Liver (tissue), 3 donors: ENCODE results near the gene ARHGEF16.

Source experiments
- EGR1 ChIP-seq, 2 donors: IDR thresholded peaks; 2 replicates each; pipeline ENCODE4 v1.6.1; 2016 to 2018; ENCODE audit warnings: antibody characterized with exemption in 2 of 2, low read depth in 2 of 2
- GABPA ChIP-seq, 2 donors: IDR thresholded peaks in 1 of 2; conservative IDR thresholded peaks in 1 of 2; 2 replicates each; pipeline ENCODE4 v1.6.1; 2016; ENCODE audit warnings: antibody characterized with exemption in 2 of 2, mild to moderate bottlenecking in 1 of 2, moderate library complexity in 1 of 2
- JUND ChIP-seq, 2 donors: IDR thresholded peaks; 2 replicates each; pipeline ENCODE4 v1.6.1; 2016; ENCODE audit warnings: antibody characterized with exemption in 2 of 2
- RAD21 ChIP-seq, 2 donors: IDR thresholded peaks; 2 replicates each; pipeline ENCODE4 v1.6.1; 2016; ENCODE audit warnings: antibody characterized with exemption in 2 of 2, mild to moderate bottlenecking in 2 of 2
- RXRA ChIP-seq, 2 donors: IDR thresholded peaks; 2 replicates each; pipeline ENCODE4 v1.6.1; 2017 to 2018; ENCODE audit warnings: antibody characterized with exemption in 2 of 2, mild to moderate bottlenecking in 1 of 2
- SP1 ChIP-seq: IDR thresholded peaks from 2 replicates; pipeline ENCODE4 v1.6.1; 2018; ENCODE audit warnings: antibody characterized with exemption, mild to moderate bottlenecking
- TAF1 ChIP-seq: conservative IDR thresholded peaks from 2 replicates; pipeline ENCODE4 v1.6.1; 2016; ENCODE audit warnings: antibody characterized with exemption, mild to moderate bottlenecking
- YY1 ChIP-seq: IDR thresholded peaks from 2 replicates; pipeline ENCODE4 v1.6.1; 2016; ENCODE audit warnings: antibody characterized with exemption, mild to moderate bottlenecking
- TF ChIP-seq, protein P1 (sequence below): fragments of 150-350 bp; IDR thresholded peaks from 2 replicates; pipeline ENCODE4 v1.5.1; 2017; ENCODE audit warnings: improper control_type of control experiment, low read depth, low read length; ENCODE audit not compliant: missing input control
- TF ChIP-seq, protein P2 (sequence below): IDR thresholded peaks from 2 replicates; pipeline ENCODE4 v1.6.1; 2016; ENCODE audit warnings: antibody characterized with exemption, mild to moderate bottlenecking
- TF ChIP-seq, protein P3 (sequence below): IDR thresholded peaks from 2 replicates; pipeline ENCODE4 v1.6.1; 2016; ENCODE audit warnings: antibody characterized with exemption
- TF ChIP-seq, protein P4 (sequence below): IDR thresholded peaks from 2 replicates; pipeline ENCODE4 v1.6.1; 2016; ENCODE audit warnings: antibody characterized with exemption
- TF ChIP-seq, protein P5 (sequence below): IDR thresholded peaks from 2 replicates; pipeline ENCODE4 v1.6.1; 2016; ENCODE audit warnings: antibody characterized with exemption
- donor health status: healthy.
- donor health status: healthy.

DNA sequence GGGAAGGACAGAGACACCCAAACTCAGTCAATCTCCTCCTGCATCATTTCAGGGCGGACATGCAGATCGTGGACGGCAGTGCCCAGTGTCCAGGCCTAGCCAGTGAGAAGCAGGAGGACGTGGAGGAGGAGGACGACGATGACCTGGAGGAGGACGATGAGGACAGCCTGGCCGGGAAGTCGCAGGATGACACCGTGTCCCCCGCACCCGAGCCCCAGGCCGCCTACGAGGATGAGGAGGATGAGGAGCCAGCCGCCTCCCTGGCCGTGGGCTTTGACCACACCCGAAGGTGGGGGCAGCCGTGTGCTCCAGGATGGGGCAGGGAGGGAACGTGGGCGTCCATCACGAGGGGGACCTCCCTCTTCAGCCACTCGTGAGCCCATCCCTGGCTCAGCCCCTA lies 23.6 kb upstream of the ARHGEF16 start:
- TF ChIP-seq, protein P1, sequence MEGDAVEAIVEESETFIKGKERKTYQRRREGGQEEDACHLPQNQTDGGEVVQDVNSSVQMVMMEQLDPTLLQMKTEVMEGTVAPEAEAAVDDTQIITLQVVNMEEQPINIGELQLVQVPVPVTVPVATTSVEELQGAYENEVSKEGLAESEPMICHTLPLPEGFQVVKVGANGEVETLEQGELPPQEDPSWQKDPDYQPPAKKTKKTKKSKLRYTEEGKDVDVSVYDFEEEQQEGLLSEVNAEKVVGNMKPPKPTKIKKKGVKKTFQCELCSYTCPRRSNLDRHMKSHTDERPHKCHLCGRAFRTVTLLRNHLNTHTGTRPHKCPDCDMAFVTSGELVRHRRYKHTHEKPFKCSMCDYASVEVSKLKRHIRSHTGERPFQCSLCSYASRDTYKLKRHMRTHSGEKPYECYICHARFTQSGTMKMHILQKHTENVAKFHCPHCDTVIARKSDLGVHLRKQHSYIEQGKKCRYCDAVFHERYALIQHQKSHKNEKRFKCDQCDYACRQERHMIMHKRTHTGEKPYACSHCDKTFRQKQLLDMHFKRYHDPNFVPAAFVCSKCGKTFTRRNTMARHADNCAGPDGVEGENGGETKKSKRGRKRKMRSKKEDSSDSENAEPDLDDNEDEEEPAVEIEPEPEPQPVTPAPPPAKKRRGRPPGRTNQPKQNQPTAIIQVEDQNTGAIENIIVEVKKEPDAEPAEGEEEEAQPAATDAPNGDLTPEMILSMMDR = no peak
- TF ChIP-seq RAD21 (IDR thresholded peaks at IDR 0.05) (no peak), TAF1 (no peak), SP1 (no peak), JUND (IDR thresholded peaks at IDR 0.05) (no peak), EGR1 (IDR thresholded peaks at IDR 0.05; ENCODE audit: low read depth in 2 of 2) (no peak), RXRA (IDR thresholded peaks at IDR 0.05) (no peak), YY1 (no peak), GABPA (IDR thresholded peaks at IDR 0.05 in 1 of 2, conservative IDR thresholded peaks at IDR 0.05 in 1 of 2) (no peak)
- TF ChIP-seq, protein P2, sequence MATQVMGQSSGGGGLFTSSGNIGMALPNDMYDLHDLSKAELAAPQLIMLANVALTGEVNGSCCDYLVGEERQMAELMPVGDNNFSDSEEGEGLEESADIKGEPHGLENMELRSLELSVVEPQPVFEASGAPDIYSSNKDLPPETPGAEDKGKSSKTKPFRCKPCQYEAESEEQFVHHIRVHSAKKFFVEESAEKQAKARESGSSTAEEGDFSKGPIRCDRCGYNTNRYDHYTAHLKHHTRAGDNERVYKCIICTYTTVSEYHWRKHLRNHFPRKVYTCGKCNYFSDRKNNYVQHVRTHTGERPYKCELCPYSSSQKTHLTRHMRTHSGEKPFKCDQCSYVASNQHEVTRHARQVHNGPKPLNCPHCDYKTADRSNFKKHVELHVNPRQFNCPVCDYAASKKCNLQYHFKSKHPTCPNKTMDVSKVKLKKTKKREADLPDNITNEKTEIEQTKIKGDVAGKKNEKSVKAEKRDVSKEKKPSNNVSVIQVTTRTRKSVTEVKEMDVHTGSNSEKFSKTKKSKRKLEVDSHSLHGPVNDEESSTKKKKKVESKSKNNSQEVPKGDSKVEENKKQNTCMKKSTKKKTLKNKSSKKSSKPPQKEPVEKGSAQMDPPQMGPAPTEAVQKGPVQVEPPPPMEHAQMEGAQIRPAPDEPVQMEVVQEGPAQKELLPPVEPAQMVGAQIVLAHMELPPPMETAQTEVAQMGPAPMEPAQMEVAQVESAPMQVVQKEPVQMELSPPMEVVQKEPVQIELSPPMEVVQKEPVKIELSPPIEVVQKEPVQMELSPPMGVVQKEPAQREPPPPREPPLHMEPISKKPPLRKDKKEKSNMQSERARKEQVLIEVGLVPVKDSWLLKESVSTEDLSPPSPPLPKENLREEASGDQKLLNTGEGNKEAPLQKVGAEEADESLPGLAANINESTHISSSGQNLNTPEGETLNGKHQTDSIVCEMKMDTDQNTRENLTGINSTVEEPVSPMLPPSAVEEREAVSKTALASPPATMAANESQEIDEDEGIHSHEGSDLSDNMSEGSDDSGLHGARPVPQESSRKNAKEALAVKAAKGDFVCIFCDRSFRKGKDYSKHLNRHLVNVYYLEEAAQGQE = no peak
- TF ChIP-seq, protein P3, sequence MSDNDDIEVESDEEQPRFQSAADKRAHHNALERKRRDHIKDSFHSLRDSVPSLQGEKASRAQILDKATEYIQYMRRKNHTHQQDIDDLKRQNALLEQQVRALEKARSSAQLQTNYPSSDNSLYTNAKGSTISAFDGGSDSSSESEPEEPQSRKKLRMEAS = no peak
- TF ChIP-seq, protein P4, sequence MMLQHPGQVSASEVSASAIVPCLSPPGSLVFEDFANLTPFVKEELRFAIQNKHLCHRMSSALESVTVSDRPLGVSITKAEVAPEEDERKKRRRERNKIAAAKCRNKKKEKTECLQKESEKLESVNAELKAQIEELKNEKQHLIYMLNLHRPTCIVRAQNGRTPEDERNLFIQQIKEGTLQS = no peak
- TF ChIP-seq, protein P5, sequence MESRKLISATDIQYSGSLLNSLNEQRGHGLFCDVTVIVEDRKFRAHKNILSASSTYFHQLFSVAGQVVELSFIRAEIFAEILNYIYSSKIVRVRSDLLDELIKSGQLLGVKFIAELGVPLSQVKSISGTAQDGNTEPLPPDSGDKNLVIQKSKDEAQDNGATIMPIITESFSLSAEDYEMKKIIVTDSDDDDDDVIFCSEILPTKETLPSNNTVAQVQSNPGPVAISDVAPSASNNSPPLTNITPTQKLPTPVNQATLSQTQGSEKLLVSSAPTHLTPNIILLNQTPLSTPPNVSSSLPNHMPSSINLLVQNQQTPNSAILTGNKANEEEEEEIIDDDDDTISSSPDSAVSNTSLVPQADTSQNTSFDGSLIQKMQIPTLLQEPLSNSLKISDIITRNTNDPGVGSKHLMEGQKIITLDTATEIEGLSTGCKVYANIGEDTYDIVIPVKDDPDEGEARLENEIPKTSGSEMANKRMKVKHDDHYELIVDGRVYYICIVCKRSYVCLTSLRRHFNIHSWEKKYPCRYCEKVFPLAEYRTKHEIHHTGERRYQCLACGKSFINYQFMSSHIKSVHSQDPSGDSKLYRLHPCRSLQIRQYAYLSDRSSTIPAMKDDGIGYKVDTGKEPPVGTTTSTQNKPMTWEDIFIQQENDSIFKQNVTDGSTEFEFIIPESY = no peak
